ENCODE measurements around the gene ARL3.

DNA sequence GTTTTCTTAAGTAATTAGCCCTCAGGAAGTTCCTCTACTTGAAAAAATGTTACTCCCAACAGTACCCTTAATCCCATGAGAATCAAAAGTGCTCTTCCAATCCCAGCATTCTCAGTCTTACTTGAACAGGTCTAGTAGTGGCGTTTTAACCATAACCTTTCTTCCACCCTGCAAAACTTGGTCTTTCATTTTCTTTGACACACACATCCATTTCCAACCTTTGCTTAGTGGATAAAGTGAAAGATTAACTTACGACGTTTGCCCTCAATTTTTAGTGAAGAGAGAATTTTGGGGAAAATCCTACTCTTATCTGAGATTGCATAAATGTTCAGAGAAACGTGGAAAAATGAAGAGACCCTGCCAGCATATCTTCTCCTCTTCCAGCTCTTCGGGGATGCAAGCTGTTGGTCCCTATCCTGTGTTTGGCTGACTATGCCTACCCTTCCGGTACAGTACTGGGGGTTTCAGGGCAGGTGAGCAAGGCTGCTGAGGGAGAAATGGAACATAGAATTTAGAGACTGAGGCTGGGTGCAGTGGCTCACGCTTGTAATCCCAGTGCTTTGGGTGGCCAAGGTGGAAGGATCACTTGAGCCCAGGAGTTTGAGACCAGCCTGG lies 48.3 kb upstream of the ARL3 start:
- TF ChIP-seq, protein P1, sequence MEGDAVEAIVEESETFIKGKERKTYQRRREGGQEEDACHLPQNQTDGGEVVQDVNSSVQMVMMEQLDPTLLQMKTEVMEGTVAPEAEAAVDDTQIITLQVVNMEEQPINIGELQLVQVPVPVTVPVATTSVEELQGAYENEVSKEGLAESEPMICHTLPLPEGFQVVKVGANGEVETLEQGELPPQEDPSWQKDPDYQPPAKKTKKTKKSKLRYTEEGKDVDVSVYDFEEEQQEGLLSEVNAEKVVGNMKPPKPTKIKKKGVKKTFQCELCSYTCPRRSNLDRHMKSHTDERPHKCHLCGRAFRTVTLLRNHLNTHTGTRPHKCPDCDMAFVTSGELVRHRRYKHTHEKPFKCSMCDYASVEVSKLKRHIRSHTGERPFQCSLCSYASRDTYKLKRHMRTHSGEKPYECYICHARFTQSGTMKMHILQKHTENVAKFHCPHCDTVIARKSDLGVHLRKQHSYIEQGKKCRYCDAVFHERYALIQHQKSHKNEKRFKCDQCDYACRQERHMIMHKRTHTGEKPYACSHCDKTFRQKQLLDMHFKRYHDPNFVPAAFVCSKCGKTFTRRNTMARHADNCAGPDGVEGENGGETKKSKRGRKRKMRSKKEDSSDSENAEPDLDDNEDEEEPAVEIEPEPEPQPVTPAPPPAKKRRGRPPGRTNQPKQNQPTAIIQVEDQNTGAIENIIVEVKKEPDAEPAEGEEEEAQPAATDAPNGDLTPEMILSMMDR (conservative IDR thresholded peaks at IDR 0.05) = no peak
- TF ChIP-seq ZFX (IDR thresholded peaks at IDR 0.05) = no peak

All from C4-2B (cell line).